Measurements from ENCODE around the gene ALX3.

- TF ChIP-seq, protein P1, sequence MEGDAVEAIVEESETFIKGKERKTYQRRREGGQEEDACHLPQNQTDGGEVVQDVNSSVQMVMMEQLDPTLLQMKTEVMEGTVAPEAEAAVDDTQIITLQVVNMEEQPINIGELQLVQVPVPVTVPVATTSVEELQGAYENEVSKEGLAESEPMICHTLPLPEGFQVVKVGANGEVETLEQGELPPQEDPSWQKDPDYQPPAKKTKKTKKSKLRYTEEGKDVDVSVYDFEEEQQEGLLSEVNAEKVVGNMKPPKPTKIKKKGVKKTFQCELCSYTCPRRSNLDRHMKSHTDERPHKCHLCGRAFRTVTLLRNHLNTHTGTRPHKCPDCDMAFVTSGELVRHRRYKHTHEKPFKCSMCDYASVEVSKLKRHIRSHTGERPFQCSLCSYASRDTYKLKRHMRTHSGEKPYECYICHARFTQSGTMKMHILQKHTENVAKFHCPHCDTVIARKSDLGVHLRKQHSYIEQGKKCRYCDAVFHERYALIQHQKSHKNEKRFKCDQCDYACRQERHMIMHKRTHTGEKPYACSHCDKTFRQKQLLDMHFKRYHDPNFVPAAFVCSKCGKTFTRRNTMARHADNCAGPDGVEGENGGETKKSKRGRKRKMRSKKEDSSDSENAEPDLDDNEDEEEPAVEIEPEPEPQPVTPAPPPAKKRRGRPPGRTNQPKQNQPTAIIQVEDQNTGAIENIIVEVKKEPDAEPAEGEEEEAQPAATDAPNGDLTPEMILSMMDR (IDR thresholded peaks at IDR 0.05) = no peak
- TF ChIP-seq TEAD4 (CRISPR knock-in tag; IDR thresholded peaks at IDR 0.05) (no peak), ZBTB43 (CRISPR knock-in tag; IDR thresholded peaks at IDR 0.05) (no peak)
- TF ChIP-seq, protein P2, sequence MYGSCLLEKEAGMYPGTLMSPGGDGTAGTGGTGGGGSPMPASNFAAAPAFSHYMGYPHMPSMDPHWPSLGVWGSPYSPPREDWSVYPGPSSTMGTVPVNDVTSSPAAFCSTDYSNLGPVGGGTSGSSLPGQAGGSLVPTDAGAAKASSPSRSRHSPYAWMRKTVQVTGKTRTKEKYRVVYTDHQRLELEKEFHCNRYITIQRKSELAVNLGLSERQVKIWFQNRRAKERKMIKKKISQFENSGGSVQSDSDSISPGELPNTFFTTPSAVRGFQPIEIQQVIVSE (CRISPR knock-in tag; IDR thresholded peaks at IDR 0.05; ENCODE audit: borderline replicate concordance) = no peak
- TF ChIP-seq, protein P3, sequence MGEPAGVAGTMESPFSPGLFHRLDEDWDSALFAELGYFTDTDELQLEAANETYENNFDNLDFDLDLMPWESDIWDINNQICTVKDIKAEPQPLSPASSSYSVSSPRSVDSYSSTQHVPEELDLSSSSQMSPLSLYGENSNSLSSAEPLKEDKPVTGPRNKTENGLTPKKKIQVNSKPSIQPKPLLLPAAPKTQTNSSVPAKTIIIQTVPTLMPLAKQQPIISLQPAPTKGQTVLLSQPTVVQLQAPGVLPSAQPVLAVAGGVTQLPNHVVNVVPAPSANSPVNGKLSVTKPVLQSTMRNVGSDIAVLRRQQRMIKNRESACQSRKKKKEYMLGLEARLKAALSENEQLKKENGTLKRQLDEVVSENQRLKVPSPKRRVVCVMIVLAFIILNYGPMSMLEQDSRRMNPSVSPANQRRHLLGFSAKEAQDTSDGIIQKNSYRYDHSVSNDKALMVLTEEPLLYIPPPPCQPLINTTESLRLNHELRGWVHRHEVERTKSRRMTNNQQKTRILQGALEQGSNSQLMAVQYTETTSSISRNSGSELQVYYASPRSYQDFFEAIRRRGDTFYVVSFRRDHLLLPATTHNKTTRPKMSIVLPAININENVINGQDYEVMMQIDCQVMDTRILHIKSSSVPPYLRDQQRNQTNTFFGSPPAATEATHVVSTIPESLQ (CRISPR knock-in tag; IDR thresholded peaks at IDR 0.05) = no peak
Measured at GRCh38 chr1:110032327-110032726, 38.1 kb downstream of the ALX3 start.

Measured in WTC11 (cell line).